Spleen (tissue), 11 donors: ENCODE data around the gene SELENOO. TPM values are rescaled to one million over a fixed set of nuclear protein-coding genes. Genes with fewer than 3 reads are reported as not detected.

ENCODE experiments used
- DNase-seq: peaks from one replicate; pipeline ENCODE4 v3.0.0-alpha.2; 2020
- H3K27ac ChIP-seq, 8 donors: fragments of 200-600 bp; sonication (generic) in 7 of 8; 1 replicate in 4 of 8; 2 replicates in 4 of 8; pipeline versions ENCODE4 v1.5.0 to v1.8.0; 2016 to 2021; ENCODE audit warnings: inconsistent platforms in 4 of 8, mild to moderate bottlenecking in 4 of 8, moderate library complexity in 1 of 8
- H3K27me3 ChIP-seq, 7 donors: fragments of 200-600 bp; sonication (generic) in 6 of 7; replicated peaks in 1 of 7; 1 replicate in 4 of 7; 2 replicates in 3 of 7; pipeline versions ENCODE4 v1.5.0 to v1.8.0; 2016 to 2021; ENCODE audit warnings: inconsistent platforms in 3 of 7, mild to moderate bottlenecking in 1 of 7
- H3K36me3 ChIP-seq, 6 donors: fragments of 200-600 bp; sonication (generic) in 5 of 6; 1 replicate in 4 of 6; 2 replicates in 2 of 6; pipeline versions ENCODE4 v1.5.0 to v1.8.0; 2016 to 2021; ENCODE audit warnings: inconsistent platforms in 2 of 6
- H3K4me1 ChIP-seq, 6 donors: fragments of 200-600 bp; sonication (generic) in 5 of 6; 1 replicate in 3 of 6; 2 replicates in 3 of 6; pipeline versions ENCODE4 v1.5.0 to v1.8.0; 2016 to 2021; ENCODE audit warnings: inconsistent platforms in 3 of 6
- H3K4me3 ChIP-seq, 8 donors: fragments of 200-600 bp; sonication (generic) in 7 of 8; 1 replicate in 4 of 8; 2 replicates in 4 of 8; pipeline versions ENCODE4 v1.5.0 to v1.8.0; 2016 to 2021; ENCODE audit warnings: inconsistent platforms in 4 of 8, mild to moderate bottlenecking in 4 of 8, moderate library complexity in 2 of 8
- H3K9me3 ChIP-seq, 8 donors: fragments of 200-600 bp; sonication (generic) in 7 of 8; 1 replicate in 4 of 8; 2 replicates in 4 of 8; pipeline versions ENCODE4 v1.5.0 to v1.8.0; 2016 to 2021; ENCODE audit warnings: inconsistent platforms in 4 of 8
- POLR2AphosphoS5 ChIP-seq, 3 donors: sonication (generic); formaldehyde crosslinking; IDR thresholded peaks; one replicate each; pipeline ENCODE4 v1.5.1; 2017; ENCODE audit warnings: antibody characterized with exemption in 3 of 3
- WGBS, 5 donors: extraction: QIAGEN DNeasy Blood & Tissue Kit in 3 of 5; methylation state at CpG; one replicate each; pipeline versions ENCODE4 v1.1.5 to v1.1.7; 2013 to 2018; 5-methylcytosine and 5-hydroxymethylcytosine counted together
- intact Hi-C: fragments of 100-400 bp; cut with DNase I; formaldehyde crosslinking; loops from one replicate; pipeline ENCODE4 v1.15.0; 2023; ENCODE audit warnings: low total_unique reads
- polyA plus RNA-seq, 3 donors: library from polyadenylated mRNA; stranded (reverse); fragments of 200-250 nt; gene quantifications; one replicate each; pipeline ENCODE4 v1.2.1, GENCODE V29; 2013
- total RNA-seq, 7 donors: library from RNA; depleted of rRNA in 3 of 7; stranded (reverse); fragments of >200 nt in 3 of 7; fragmentation: NEBNext Ultra II Directional in 4 of 7; extraction: Animal tissue kit (Norgen Biotek cat#: 25700) in 4 of 7; gene quantifications; one replicate each; pipeline versions ENCODE4 v1.1.0 to v1.2.1, GENCODE V29; 2016 to 2021
- TF ChIP-seq, protein P1 (sequence below), 11 experiments: fragments of 200-600 bp in 7 of 11; fragments of 450-650 bp in 4 of 11; sonication (generic) in 4 of 11; IDR thresholded peaks in 8 of 11; conservative IDR thresholded peaks in 3 of 11; 1 replicate in 7 of 11; 2 replicates in 4 of 11; pipeline versions ENCODE4 v1.4.0 to v1.8.0; 2016 to 2021; ENCODE audit warnings: antibody characterized with exemption in 11 of 11, inconsistent platforms in 4 of 11, mild to moderate bottlenecking in 1 of 11
- donor health status: healthy with polysubstance abuse.
- donor health status: DM: no; HTN: no; CAD: no; lungs with moderate emphysema.
- donor health status: DM: no; HTN: no; CAD: no.
- donor health status: Bipolar disorder and iron deficiency.
- donor health status: healthy.
- donor health status: DM: no; HTN: no; CAD: no.
- donor health status: DM: yes; HTN: yes; CAD: no.

The SELENOO gene
- total and polyA plus RNA-seq, 10 donors, result 25.4 to 70.8 (median 29.5) TPM

DNA sequence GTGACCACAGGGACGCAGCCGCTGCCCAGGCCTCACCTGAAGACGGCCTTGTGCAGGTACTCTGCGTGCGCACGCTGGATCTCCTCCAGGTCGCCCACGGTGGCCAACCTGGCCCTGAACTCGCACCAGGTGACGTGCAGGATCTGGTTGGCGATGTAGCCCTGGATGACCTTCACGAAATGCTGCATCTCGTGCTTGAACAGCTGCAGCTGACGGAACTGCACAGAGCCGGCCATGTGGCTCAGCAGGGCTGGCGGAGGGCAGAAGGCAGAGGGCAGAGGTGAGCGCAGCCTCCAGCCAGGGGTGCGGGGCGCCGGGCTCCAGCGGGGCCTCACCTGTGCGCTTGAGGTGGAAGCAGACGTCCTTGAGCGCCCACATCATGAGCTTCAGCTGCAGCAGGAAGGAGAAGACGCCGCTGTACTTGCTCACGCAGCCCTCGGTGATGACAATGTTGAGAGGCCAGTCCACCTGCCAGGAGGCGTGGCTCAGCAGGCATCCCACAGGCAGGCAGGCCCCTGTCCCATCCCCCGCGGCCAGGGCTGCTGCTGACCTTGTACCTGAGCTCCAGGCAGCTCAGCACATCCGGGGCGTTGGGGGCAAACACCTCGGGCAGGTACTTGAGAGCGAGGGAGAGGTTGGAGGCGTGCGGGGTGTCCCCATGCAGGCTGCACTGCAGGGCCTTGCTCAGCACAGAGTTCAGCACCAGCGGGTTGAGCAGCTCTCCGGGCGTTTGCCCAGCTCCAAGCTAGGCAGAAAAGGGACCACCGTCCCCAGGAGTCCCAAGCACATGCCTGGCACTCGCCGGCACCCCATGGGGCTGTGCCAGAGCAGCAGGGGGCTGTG is 17.6 kb downstream of the SELENOO start:
- no peaks in the 10 kb centered on the region for H3K9me3 ChIP-seq
- intact Hi-C loops, result no loop called here
- H3K36me3 ChIP-seq, result peaks cover 4 to 100% (median 92%) of the 10 kb centered on the region in 6 donors
- H3K4me3 ChIP-seq, result no peak overlapping the region
- peak in 2 of 3 donors; percentile 32 to 69 for TF ChIP-seq POLR2AphosphoS5 (IDR thresholded peaks at IDR 0.05)
- TF ChIP-seq, protein P1, sequence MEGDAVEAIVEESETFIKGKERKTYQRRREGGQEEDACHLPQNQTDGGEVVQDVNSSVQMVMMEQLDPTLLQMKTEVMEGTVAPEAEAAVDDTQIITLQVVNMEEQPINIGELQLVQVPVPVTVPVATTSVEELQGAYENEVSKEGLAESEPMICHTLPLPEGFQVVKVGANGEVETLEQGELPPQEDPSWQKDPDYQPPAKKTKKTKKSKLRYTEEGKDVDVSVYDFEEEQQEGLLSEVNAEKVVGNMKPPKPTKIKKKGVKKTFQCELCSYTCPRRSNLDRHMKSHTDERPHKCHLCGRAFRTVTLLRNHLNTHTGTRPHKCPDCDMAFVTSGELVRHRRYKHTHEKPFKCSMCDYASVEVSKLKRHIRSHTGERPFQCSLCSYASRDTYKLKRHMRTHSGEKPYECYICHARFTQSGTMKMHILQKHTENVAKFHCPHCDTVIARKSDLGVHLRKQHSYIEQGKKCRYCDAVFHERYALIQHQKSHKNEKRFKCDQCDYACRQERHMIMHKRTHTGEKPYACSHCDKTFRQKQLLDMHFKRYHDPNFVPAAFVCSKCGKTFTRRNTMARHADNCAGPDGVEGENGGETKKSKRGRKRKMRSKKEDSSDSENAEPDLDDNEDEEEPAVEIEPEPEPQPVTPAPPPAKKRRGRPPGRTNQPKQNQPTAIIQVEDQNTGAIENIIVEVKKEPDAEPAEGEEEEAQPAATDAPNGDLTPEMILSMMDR (IDR thresholded peaks at IDR 0.05 in 8 of 11, conservative IDR thresholded peaks at IDR 0.05 in 3 of 11), result no peak
- H3K27me3 ChIP-seq, result no peaks in the 10 kb centered on the region
- WGBS, 5 donors, result 87 to 90% (median 88%) methylated on average over 26 to 43 of the region's 43 CpGs
- DNase-seq, result no peak
- no peaks in the 10 kb centered on the region for H3K4me1 ChIP-seq
- no peak overlapping the region for H3K27ac ChIP-seq

DNA sequence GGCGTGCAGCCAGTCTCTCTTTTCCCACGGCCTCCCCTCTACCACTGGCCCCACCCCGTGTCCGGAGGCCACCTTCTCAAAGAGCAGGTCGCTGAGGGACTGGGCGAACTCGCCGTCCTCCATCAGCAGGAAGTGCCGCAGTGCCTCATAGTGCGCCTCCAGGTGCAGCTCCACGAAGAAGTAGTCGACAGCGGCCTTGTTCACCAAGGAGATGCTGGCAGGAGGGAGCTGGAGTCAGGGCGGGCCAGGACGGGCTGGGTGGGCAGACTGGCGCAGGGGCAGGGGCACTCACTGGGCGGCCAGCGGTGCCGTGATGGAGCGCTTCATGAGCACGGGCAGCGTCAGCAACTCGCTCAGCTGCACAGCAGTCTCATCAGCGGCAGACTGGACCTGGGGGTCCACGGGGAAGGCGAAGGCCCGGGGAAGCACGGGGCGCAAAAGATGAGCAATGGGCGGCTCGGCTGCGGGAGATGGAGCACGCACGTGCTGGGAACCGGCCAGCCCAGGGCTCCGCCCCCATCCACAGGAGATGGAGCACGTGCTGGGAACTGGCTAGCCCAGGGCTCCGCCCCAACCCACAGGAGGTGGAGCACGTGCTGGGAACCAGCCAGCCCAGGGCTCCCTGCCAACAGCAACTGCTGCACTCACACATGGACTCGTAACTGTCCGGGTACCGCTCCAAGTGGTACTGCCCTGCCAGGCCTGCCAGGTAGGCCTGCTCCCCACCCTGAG is 18.4 kb downstream of the SELENOO start:
- Histone ChIP-seq H3K9me3 (no peaks in the 10 kb centered on the region), H3K27me3 (no peaks in the 10 kb centered on the region), H3K4me3 (no peak overlapping the region), H3K36me3 (peaks cover 9 to 100% (median 93%) of the 10 kb centered on the region in 6 donors), H3K27ac (no peak overlapping the region), H3K4me1 (no peaks in the 10 kb centered on the region)
- intact Hi-C loops, result no loop called here
- WGBS, 5 donors, result 74 to 85% (median 78%) methylated on average over 27 to 42 of the region's 42 CpGs
- peak in 2 of 3 donors; percentile 39 to 53 for TF ChIP-seq POLR2AphosphoS5 (IDR thresholded peaks at IDR 0.05)
- TF ChIP-seq, protein P1 (IDR thresholded peaks at IDR 0.05 in 8 of 11, conservative IDR thresholded peaks at IDR 0.05 in 3 of 11), result no peak
- DNase-seq, result no peak

DNA sequence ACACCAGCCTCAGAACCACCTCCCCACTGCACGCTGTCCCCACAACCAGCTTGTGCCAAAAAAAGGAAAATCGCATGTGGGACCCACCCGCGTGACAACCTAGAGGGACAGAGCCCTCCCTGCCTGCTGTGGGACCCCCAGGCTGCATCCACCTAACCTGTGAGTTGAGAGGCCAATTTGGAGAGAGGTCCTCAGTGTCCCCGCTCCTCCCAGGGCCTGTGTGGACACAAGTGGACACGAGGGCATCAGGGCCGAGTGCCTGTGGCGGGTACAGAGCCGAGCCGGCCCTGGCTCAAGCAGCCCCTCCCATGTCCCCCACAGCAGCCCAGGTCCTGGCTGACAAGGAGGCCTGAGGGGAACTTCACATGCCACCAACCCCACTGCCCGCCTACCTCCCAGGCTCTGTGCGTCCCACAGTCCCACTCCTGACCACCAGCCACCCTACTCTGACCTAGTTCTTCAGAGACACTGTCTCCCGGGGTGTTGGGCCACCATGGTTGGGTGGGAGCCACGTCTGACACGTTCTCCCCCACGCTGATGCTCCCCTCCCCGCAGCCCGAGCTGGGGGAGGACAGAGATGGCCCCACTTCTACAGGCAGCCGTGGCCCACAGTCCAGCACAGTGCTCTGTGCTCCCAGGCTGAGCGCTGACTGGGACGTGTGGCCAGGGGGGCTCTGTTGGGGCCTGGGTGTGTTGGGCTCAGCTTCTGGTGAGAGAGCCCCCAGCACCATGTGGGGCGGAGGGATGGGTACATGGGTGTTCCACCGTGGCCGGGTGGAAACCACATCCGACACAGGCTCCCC is 19.2 kb downstream of the SELENOO start:
- TF ChIP-seq POLR2AphosphoS5 (IDR thresholded peaks at IDR 0.05), result peak in 1 of 3 donors; percentile 44
- TF ChIP-seq, protein P1 (IDR thresholded peaks at IDR 0.05 in 8 of 11, conservative IDR thresholded peaks at IDR 0.05 in 3 of 11), result no peak
- intact Hi-C loops, result no loop called here
- Histone ChIP-seq H3K4me1 (no peaks in the 10 kb centered on the region), H3K36me3 (peaks cover 11 to 100% (median 95%) of the 10 kb centered on the region in 6 donors), H3K9me3 (no peaks in the 10 kb centered on the region), H3K27me3 (no peaks in the 10 kb centered on the region), H3K4me3 (no peak overlapping the region), H3K27ac (no peak overlapping the region)
- WGBS, 5 donors, result 86 to 92% (median 91%) methylated on average over 21 to 25 of the region's 25 CpGs
- DNase-seq, result no peak
